IMR-90 (cell line): ENCODE data around the gene SH2D7. TPM values are rescaled to one million over a fixed set of nuclear protein-coding genes. Genes with fewer than 3 reads are reported as not detected.
A peak's percentile ranks its signal among the peaks of the same experiment; 100 is the strongest.

Experiments used
- ATAC-seq: fragments of 200-7000 bp; cut with Tn5 transposase; 2 replicates; pipeline ENCODE4 v1.9.1; 2020; ENCODE audit warnings: low read depth, mild to moderate bottlenecking, moderate library complexity
- BruUV-seq: library from RNA; stranded (reverse); fragments of 400-500 nt; replicated peaks from 2 replicates; lab custom pipeline; 2021; lab: Mats Ljungman, UMichigan
- CTCF ChIA-PET: fragments of 300-600 bp; formaldehyde crosslinking; extraction: SDS; loops from one replicate; lab custom pipeline; 2021; ENCODE audit warnings: antibody characterized with exemption; lab: Yijun Ruan, JAX
- POLR2A ChIA-PET: fragments of 300-600 bp; sonication (Branson Sonifier 250); formaldehyde crosslinking; loops from one replicate; lab custom pipeline; 2022; ENCODE audit warnings: antibody characterized with exemption; ENCODE audit not compliant: unreplicated experiment; lab: Charles Lee
- DNase-seq: peaks from one replicate; pipeline ENCODE4 v3.0.0; 2013
- H2AFZ ChIP-seq: replicated peaks from 2 replicates; pipeline ENCODE3; 2013; ENCODE audit warnings: low read length, mild to moderate bottlenecking; ENCODE audit not compliant: poor library complexity
- H2AK5ac ChIP-seq: 2 replicates; pipeline ENCODE4 v1.6.1; 2013; ENCODE audit warnings: low read depth, low read length, inconsistent platforms
- H2AK9ac ChIP-seq: replicated peaks from 2 replicates; pipeline ENCODE3; 2013; ENCODE audit warnings: mild to moderate bottlenecking, low read depth, low read length, moderate library complexity; ENCODE audit not compliant: poor library complexity
- H2BK120ac ChIP-seq: 2 replicates; pipeline ENCODE4 v1.6.1; 2013; ENCODE audit warnings: low read depth, low read length, inconsistent platforms
- H2BK15ac ChIP-seq: 3 replicates; pipeline ENCODE4 v1.6.1; 2013; ENCODE audit warnings: low read depth, low read length, inconsistent platforms
- H2BK20ac ChIP-seq: 2 replicates; pipeline ENCODE4 v1.6.1; 2013; ENCODE audit warnings: low read depth, mild to moderate bottlenecking, inconsistent platforms, low read length, moderate library complexity
- H2BK5ac ChIP-seq: 2 replicates; pipeline ENCODE4 v1.6.1; 2013; ENCODE audit warnings: mild to moderate bottlenecking, low read depth, low read length, inconsistent platforms; ENCODE audit not compliant: poor library complexity, severe bottlenecking
- H3K14ac ChIP-seq: replicated peaks from 2 replicates; pipeline ENCODE4 v1.6.1; 2013; ENCODE audit warnings: low read depth, low read length, inconsistent platforms
- H3K18ac ChIP-seq: 2 replicates; pipeline ENCODE4 v1.6.1; 2013; ENCODE audit warnings: low read depth, low read length, control low read depth
- H3K23ac ChIP-seq: 2 replicates; pipeline ENCODE4 v1.6.1; 2013; ENCODE audit warnings: low read depth, low read length, inconsistent platforms
- H3K27ac ChIP-seq: 2 replicates; pipeline ENCODE4 v1.5.1; 2013; ENCODE audit warnings: mild to moderate bottlenecking, control low read depth, low read length; ENCODE audit not compliant: insufficient read depth
- H3K27me3 ChIP-seq: 2 replicates; pipeline ENCODE4 v1.6.1; 2013; ENCODE audit warnings: low read length; ENCODE audit not compliant: control insufficient read depth, insufficient read depth
- H3K36me3 ChIP-seq: 2 replicates; pipeline ENCODE4 v1.6.1; 2013; ENCODE audit warnings: low read length, mixed read lengths; ENCODE audit not compliant: control insufficient read depth, insufficient read depth
- H3K4ac ChIP-seq: 2 replicates; pipeline ENCODE4 v1.6.1; 2013; ENCODE audit warnings: low read depth, low read length, inconsistent platforms
- H3K4me1 ChIP-seq: 2 replicates; pipeline ENCODE4 v1.6.1; 2013; ENCODE audit warnings: low read length, mixed read lengths; ENCODE audit not compliant: control insufficient read depth, insufficient read depth
- H3K4me2 ChIP-seq: 2 replicates; pipeline ENCODE4 v1.6.1; 2013; ENCODE audit warnings: low read depth, mild to moderate bottlenecking, control low read depth, low read length, moderate library complexity
- H3K4me3 ChIP-seq: 2 replicates; pipeline ENCODE4 v1.5.1; 2013; ENCODE audit warnings: low read depth, mild to moderate bottlenecking, control low read depth, low read length, moderate library complexity; ENCODE audit not compliant: insufficient read depth
- H3K56ac ChIP-seq: 2 replicates; pipeline ENCODE4 v1.6.1; 2013; ENCODE audit warnings: low read length, inconsistent platforms; ENCODE audit not compliant: insufficient read depth; ENCODE audit errors: extremely low read depth
- H3K79me1 ChIP-seq, 2 experiments: 2 replicates each; pipeline ENCODE4 v1.6.1; 2013; ENCODE audit warnings: low read length in 2 of 2, inconsistent platforms in 1 of 2, low read depth in 1 of 2
- H3K9ac ChIP-seq: 2 replicates; pipeline ENCODE4 v1.6.1; 2013; ENCODE audit warnings: low read depth, low read length, control low read depth
- H3K9me1 ChIP-seq: 2 replicates; pipeline ENCODE4 v1.6.1; 2013; ENCODE audit warnings: low read length, inconsistent platforms; ENCODE audit not compliant: insufficient read depth
- H3K9me3 ChIP-seq: 2 replicates; pipeline ENCODE4 v1.6.1; 2013; ENCODE audit warnings: low read length; ENCODE audit not compliant: control insufficient read depth, insufficient read depth
- H4K20me1 ChIP-seq: 2 replicates; pipeline ENCODE4 v1.6.1; 2013; ENCODE audit warnings: low read length, inconsistent platforms; ENCODE audit not compliant: insufficient read depth
- H4K5ac ChIP-seq: 2 replicates; pipeline ENCODE4 v1.6.1; 2013; ENCODE audit warnings: mild to moderate bottlenecking, low read depth, low read length, control low read depth
- H4K8ac ChIP-seq, 2 experiments: 2 replicates each; pipeline ENCODE4 v1.6.1; 2013; ENCODE audit warnings: low read depth in 2 of 2, low read length in 2 of 2, control low read depth in 1 of 2, inconsistent platforms in 1 of 2
- H4K91ac ChIP-seq: 2 replicates; pipeline ENCODE4 v1.6.1; 2013; ENCODE audit warnings: low read depth, low read length, inconsistent platforms; ENCODE audit not compliant: insufficient read depth
- CEBPB ChIP-seq: IDR thresholded peaks from 2 replicates; pipeline ENCODE4 v1.6.1; 2012; ENCODE audit warnings: low read depth, low read length, improper control_type of control experiment
- ELK1 ChIP-seq: fragments of 150-350 bp; IDR thresholded peaks from 2 replicates; pipeline ENCODE4 v1.6.1; 2016; ENCODE audit warnings: low read depth, mild to moderate bottlenecking, low read length, moderate library complexity, borderline replicate concordance
- whole genome bisulfite sequencing, 2 experiments: methylation state at CpG; one replicate each; pipeline versions ENCODE4 v1.1.5 to v1.1.7; 2013; ENCODE audit warnings: missing lambda C conversion rate in 2 of 2; ENCODE audit not compliant: insufficient read length in 1 of 2; ENCODE audit errors: extremely low coverage in 2 of 2; 5-methylcytosine and 5-hydroxymethylcytosine counted together
- dilution Hi-C: fragments of 300-500 bp; cut with HindIII; formaldehyde crosslinking; loops from one replicate; pipeline ENCODE4 v1.14.3; 2018; ENCODE audit warnings: low sequenced_read_pairs; ENCODE audit not compliant: unreplicated experiment
- in situ Hi-C: fragments of 300-500 bp; cut with MboI; formaldehyde crosslinking; loops from 3 replicates; pipeline ENCODE4 v1.14.3; 2019; ENCODE audit warnings: low sequenced_read_pairs, inconsistent platforms, mixed read lengths
- intact Hi-C: fragments of 100-400 bp; cut with micrococcal nuclease; formaldehyde crosslinking; loops from 2 replicates; pipeline ENCODE4 v1.10.0; 2022
- polyA plus RNA-seq, 3 experiments: library from polyadenylated mRNA; depleted of rRNA; stranded (reverse); fragments of >200 nt; gene quantifications; 2 replicates each; pipeline ENCODE4 v1.2.3, GENCODE V29; 2012; ENCODE audit warnings: low replicate concordance in 1 of 3
- total RNA-seq: library from RNA; depleted of rRNA; stranded (reverse); fragments of >200 nt; gene quantifications from 2 replicates; pipeline ENCODE4 v1.2.3, GENCODE V29; 2012

Gene SH2D7
- total and polyA plus RNA-seq, 2 of the 4 experiments (the other 2 are of a cell fraction), result not detected

- TF ChIP-seq ELK1 (no peak), CEBPB (no peak)
- Histone ChIP-seq H2BK120ac (no peak overlapping the region), H2BK20ac (no peak overlapping the region), H3K27me3 (no peaks in the 10 kb centered on the region), H2AK5ac (0 out of 2 replicates have a peak overlapping the region, but pooled peaks have one; percentile 17), H3K4me2 (no peak overlapping the region), H2BK5ac (peak overlapping the region; percentile 4), H2AFZ (no peak overlapping the region), H3K23ac (no peak overlapping the region), H2AK9ac (no peak overlapping the region), H4K5ac (no peak overlapping the region), H3K9ac (no peak overlapping the region), H3K9me3 (no peaks in the 10 kb centered on the region), H3K56ac (no peak overlapping the region), H2BK15ac (no peak overlapping the region), H4K8ac (0 out of 4 replicates have a peak overlapping the region, but pooled peaks of 1 of the 2 experiments have one; percentile 2), H3K79me1 (peaks cover 46 to 66% of the 10 kb centered on the region in 2 experiments), H3K18ac (no peak overlapping the region), H3K4me1 (peaks cover 23% of the 10 kb centered on the region), H3K27ac (no peak overlapping the region), H4K91ac (no peak overlapping the region), H3K14ac (no peak overlapping the region), H3K9me1 (peaks cover 33% of the 10 kb centered on the region), H3K36me3 (peaks cover 30% of the 10 kb centered on the region), H4K20me1 (peaks cover 60% of the 10 kb centered on the region), H3K4ac (no peak overlapping the region; the same call in 1 of the 2 replicates), H3K4me3 (no peak overlapping the region)
- BruUV-seq, result no TSS peak
- POLR2A ChIA-PET, result no interaction called here
- DNase-seq (no peak), ATAC-seq (peak; percentile 34; the same call in 1 of the 2 replicates)
- in situ Hi-C loops (no loop called here), intact Hi-C loops (loop anchor here (5.0 kb wide), 1 partner anchor 37 kb away; no protein-coding TSS in a partner anchor), dilution Hi-C loops (no loop called here)
- CTCF ChIA-PET, result no interaction called here
- WGBS, 2 experiments, result no CpG with 5 or more reads among the region's 5 CpGs
Measured at GRCh38 chr15:78044407-78045155, 47.8 kb upstream of the SH2D7 start.
